Bronchial epithelial cell (primary cell): Measurements from ENCODE around the gene HERC4. TPM values are rescaled to one million over a fixed set of nuclear protein-coding genes. Genes with fewer than 3 reads are reported as not detected.

Source experiments
- DNase-seq: peaks from one replicate; pipeline ENCODE4 v3.0.0-alpha.2; 2010; ENCODE audit warnings: low read depth
- FAIRE-seq: peaks from 2 replicates; lab custom pipeline; 2011; peaks lifted over from hg19 to GRCh38; lab: Jason Lieb, UNC
- H3K27me3 ChIP-seq: 2 replicates; pipeline ENCODE4 v1.5.1; 2011; ENCODE audit warnings: low read length; ENCODE audit not compliant: control insufficient read depth, insufficient read depth
- H3K36me3 ChIP-seq: 2 replicates; pipeline ENCODE4 v1.5.1; 2011; ENCODE audit warnings: low read length; ENCODE audit not compliant: control insufficient read depth, insufficient read depth
- H3K4me3 ChIP-seq: 2 replicates; pipeline ENCODE4 v1.5.1; 2011; ENCODE audit warnings: mild to moderate bottlenecking, low read depth, low read length, control low read depth
- total RNA-seq: library from RNA; depleted of rRNA; stranded (reverse); fragments of >200 nt; gene quantifications from 2 replicates; pipeline ENCODE4 v1.2.1, GENCODE V29; 2014
- TF ChIP-seq, protein P1 (sequence below): IDR thresholded peaks from 2 replicates; pipeline ENCODE4 v1.5.1; 2011; ENCODE audit warnings: mild to moderate bottlenecking, moderate library complexity, low read length, control low read depth, inconsistent platforms; ENCODE audit not compliant: insufficient read depth, severe bottlenecking

Gene HERC4
- total RNA-seq, 1 donor from 2014 or later: 37.9 TPM

DNA sequence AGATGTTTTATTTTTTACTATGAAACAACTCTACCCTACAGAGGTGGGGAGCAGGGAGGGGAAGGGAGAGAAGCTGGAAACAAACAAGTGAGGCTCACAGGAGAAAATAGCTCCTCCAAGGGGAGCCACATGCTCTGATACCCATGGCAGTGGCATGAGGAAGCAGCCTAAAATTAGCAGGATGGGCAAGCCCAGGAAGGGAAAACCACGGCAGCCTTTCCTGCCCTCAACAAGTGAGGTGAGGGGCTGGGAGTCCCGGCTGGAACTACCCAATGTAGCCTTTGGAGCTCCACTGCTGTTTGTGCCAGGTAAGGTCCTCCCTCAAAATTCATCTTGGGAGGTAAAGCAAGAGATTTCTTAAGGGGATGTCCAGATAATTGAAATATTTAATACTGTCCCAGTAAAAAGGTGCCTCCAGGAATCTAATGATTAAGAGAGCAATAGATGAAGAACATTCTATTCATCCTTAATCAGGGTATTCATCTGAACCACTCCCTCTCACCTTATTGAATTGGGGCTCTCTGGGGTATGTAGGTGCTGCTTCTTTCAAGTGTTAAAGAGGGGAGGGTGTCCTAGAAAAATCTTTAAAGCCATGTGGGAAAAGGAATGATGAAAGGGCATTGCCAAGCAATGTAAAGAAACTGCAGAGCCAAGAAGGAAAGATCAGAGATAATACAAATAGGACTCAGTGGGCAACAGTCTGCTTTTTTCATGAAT, 12.8 kb upstream of the HERC4 start:
- TF ChIP-seq, protein P1, sequence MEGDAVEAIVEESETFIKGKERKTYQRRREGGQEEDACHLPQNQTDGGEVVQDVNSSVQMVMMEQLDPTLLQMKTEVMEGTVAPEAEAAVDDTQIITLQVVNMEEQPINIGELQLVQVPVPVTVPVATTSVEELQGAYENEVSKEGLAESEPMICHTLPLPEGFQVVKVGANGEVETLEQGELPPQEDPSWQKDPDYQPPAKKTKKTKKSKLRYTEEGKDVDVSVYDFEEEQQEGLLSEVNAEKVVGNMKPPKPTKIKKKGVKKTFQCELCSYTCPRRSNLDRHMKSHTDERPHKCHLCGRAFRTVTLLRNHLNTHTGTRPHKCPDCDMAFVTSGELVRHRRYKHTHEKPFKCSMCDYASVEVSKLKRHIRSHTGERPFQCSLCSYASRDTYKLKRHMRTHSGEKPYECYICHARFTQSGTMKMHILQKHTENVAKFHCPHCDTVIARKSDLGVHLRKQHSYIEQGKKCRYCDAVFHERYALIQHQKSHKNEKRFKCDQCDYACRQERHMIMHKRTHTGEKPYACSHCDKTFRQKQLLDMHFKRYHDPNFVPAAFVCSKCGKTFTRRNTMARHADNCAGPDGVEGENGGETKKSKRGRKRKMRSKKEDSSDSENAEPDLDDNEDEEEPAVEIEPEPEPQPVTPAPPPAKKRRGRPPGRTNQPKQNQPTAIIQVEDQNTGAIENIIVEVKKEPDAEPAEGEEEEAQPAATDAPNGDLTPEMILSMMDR: no peak
- no peaks in the 10 kb centered on the region for H3K27me3 ChIP-seq
- no peaks in the 10 kb centered on the region for H3K36me3 ChIP-seq
- FAIRE-seq: no peak
- no peak overlapping the region for H3K4me3 ChIP-seq
- DNase-seq: peak; percentile 20

- Histone ChIP-seq H3K4me3 (no peak overlapping the region), H3K27me3 (no peaks in the 10 kb centered on the region), H3K36me3 (no peaks in the 10 kb centered on the region)
- FAIRE-seq (no peak), DNase-seq (peak; percentile 58)
- TF ChIP-seq, protein P1: no peak
Observed at GRCh38 chr10:68086910-68087684, 12.0 kb upstream of the HERC4 start.

DNA sequence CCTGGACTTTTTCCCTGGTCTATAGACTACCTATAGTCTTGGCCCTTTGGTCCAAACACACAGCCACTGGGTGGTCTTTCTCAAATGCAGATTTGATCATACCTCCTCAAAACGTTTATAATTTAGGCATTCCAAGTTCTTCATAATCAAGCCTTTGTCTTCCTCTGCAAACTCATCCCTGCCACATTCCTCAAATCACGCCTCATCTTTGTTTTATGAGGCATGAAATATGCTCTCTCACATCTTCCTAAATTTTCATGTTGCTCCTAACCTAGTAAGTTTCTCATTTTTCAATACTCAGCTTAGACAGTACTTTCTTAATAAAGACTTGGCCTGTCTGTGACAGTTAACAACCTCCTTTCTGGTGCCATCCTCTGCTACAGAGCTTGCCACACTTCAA, 10.9 kb upstream of the HERC4 start:
- Histone ChIP-seq H3K4me3 (no peak overlapping the region), H3K36me3 (no peaks in the 10 kb centered on the region), H3K27me3 (no peaks in the 10 kb centered on the region)
- TF ChIP-seq, protein P1: no peak
- DNase-seq (no peak), FAIRE-seq (no peak)

DNA sequence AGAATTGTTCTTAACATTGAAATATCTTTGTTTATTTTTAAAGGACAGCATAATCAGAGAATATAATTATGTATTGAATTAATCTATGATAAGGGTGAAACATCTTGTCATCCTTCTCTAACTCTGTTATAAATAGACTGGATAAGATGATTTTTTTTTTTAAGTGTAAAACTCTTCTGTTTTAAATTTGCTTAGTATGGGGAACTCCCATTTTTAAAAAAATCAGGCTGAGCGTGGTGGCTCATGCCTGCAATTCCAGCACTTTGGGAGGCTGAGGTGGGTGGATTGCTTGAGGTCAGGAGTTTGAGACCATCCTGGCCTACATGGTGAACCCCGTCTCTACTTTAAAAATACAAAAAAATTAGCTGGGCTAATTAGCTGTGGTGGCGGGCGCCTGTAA, 9.4 kb upstream of the HERC4 start:
- DNase-seq (no peak), FAIRE-seq (no peak)
- H3K36me3 ChIP-seq: no peaks in the 10 kb centered on the region
- TF ChIP-seq, protein P1: no peak
- no peaks in the 10 kb centered on the region for H3K27me3 ChIP-seq
- H3K4me3 ChIP-seq: no peak overlapping the region

DNA sequence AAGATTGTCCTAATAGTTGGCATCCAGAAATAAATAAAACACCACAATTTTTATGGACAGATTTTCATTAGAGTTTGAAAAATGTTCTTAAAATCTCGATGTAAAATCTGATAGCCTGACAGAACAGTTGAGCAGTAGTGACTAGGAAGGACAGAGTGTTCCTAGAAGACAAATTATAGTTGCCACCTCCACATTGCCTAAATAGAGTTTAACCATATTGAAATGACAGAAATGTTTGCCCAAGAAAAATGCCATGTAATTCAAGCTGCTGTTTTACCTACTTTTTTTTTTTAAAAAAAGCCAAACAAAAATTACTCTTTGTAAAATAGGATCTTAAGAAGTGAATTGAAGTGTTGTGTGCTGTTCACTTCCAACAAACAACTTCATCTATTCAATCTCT, 8.9 kb upstream of the HERC4 start:
- DNase-seq (no peak), FAIRE-seq (no peak)
- no peaks in the 10 kb centered on the region for H3K27me3 ChIP-seq

More for the DNA sequence above, 8.9 kb upstream of the HERC4 start:
- no peaks in the 10 kb centered on the region for H3K36me3 ChIP-seq
- H3K4me3 ChIP-seq: no peak overlapping the region
- TF ChIP-seq, protein P1: no peak
